Measurements from ENCODE around the gene NTM. TPM values are rescaled to one million over a fixed set of nuclear protein-coding genes. Genes with fewer than 3 reads are reported as not detected.

NTM gene
- polyA plus RNA-seq, 2 donors, result 0.24 to 1.1 TPM

- 78 to 86% methylated on average over 3 of the region's 3 CpGs for WGBS, 2 donors
- no peak overlapping the region for H3K27ac ChIP-seq (ENCODE audit: low read depth in 2 of 2, low read length in 1 of 2)
- no peaks in the 10 kb centered on the region for H3K4me1 ChIP-seq (ENCODE audit: control insufficient read depth in 2 of 2, insufficient read depth in 2 of 2, low read length in 1 of 2)
- no peaks in the 10 kb centered on the region for H3K27me3 ChIP-seq (ENCODE audit: control insufficient read depth in 1 of 2, insufficient read depth in 2 of 2, low read length in 2 of 2)
- no peak overlapping the region for H3K4me3 ChIP-seq (ENCODE audit: low read depth in 1 of 2, low read length in 2 of 2)
- peaks cover 3 to 9% of the 10 kb centered on the region in 2 donors for H3K9me3 ChIP-seq (ENCODE audit: control insufficient read depth in 2 of 2, insufficient read depth in 1 of 2, low read depth in 1 of 2, low read length in 1 of 2)
- no peaks in the 10 kb centered on the region for H3K36me3 ChIP-seq (ENCODE audit: control insufficient read depth in 2 of 2, insufficient read depth in 2 of 2, low read length in 1 of 2)
Observed at GRCh38 chr11:132158091-132158490, 787.7 kb downstream of the NTM start.

- H3K36me3 ChIP-seq (ENCODE audit: control insufficient read depth in 2 of 2, insufficient read depth in 2 of 2, low read length in 1 of 2), result no peaks in the 10 kb centered on the region
- H3K4me1 ChIP-seq (ENCODE audit: control insufficient read depth in 2 of 2, insufficient read depth in 2 of 2, low read length in 1 of 2), result no peaks in the 10 kb centered on the region
- 91 to 95% methylated on average over 2 of the region's 2 CpGs for WGBS, 2 donors
- H3K9me3 ChIP-seq (ENCODE audit: control insufficient read depth in 2 of 2, insufficient read depth in 1 of 2, low read depth in 1 of 2, low read length in 1 of 2), result peaks cover 3 to 9% of the 10 kb centered on the region in 2 donors
- no peak overlapping the region for H3K4me3 ChIP-seq (ENCODE audit: low read depth in 1 of 2, low read length in 2 of 2)
- H3K27me3 ChIP-seq (ENCODE audit: control insufficient read depth in 1 of 2, insufficient read depth in 2 of 2, low read length in 2 of 2), result no peaks in the 10 kb centered on the region
- H3K27ac ChIP-seq (ENCODE audit: low read depth in 2 of 2, low read length in 1 of 2), result no peak overlapping the region
Observed at GRCh38 chr11:132158696-132159095, 788.3 kb downstream of the NTM start.

- 91% methylated on average over 26 of the region's 26 CpGs for WGBS, 2 donors
- H3K4me1 ChIP-seq (ENCODE audit: control insufficient read depth in 2 of 2, insufficient read depth in 2 of 2, low read length in 1 of 2), result no peaks in the 10 kb centered on the region
- H3K27me3 ChIP-seq (ENCODE audit: control insufficient read depth in 1 of 2, insufficient read depth in 2 of 2, low read length in 2 of 2), result no peaks in the 10 kb centered on the region
- peaks cover 3 to 9% of the 10 kb centered on the region in 2 donors for H3K9me3 ChIP-seq (ENCODE audit: control insufficient read depth in 2 of 2, insufficient read depth in 1 of 2, low read depth in 1 of 2, low read length in 1 of 2)
- no peak overlapping the region for H3K4me3 ChIP-seq (ENCODE audit: low read depth in 1 of 2, low read length in 2 of 2)
- H3K27ac ChIP-seq (ENCODE audit: low read depth in 2 of 2, low read length in 1 of 2), result no peak overlapping the region
- H3K36me3 ChIP-seq (ENCODE audit: control insufficient read depth in 2 of 2, insufficient read depth in 2 of 2, low read length in 1 of 2), result no peaks in the 10 kb centered on the region
Observed at GRCh38 chr11:132161403-132162078, 791.1 kb downstream of the NTM start.

- Histone ChIP-seq H3K36me3 (ENCODE audit: control insufficient read depth in 2 of 2, insufficient read depth in 2 of 2, low read length in 1 of 2) (no peaks in the 10 kb centered on the region), H3K27me3 (ENCODE audit: control insufficient read depth in 1 of 2, insufficient read depth in 2 of 2, low read length in 2 of 2) (no peaks in the 10 kb centered on the region), H3K27ac (ENCODE audit: low read depth in 2 of 2, low read length in 1 of 2) (no peak overlapping the region), H3K4me3 (ENCODE audit: low read depth in 1 of 2, low read length in 2 of 2) (no peak overlapping the region), H3K4me1 (ENCODE audit: control insufficient read depth in 2 of 2, insufficient read depth in 2 of 2, low read length in 1 of 2) (no peaks in the 10 kb centered on the region), H3K9me3 (ENCODE audit: control insufficient read depth in 2 of 2, insufficient read depth in 1 of 2, low read depth in 1 of 2, low read length in 1 of 2) (no peaks in the 10 kb centered on the region)
- 63 to 67% methylated on average over 3 of the region's 3 CpGs for WGBS, 2 donors
Observed at GRCh38 chr11:132168344-132168981, 798.0 kb downstream of the NTM start.

- Histone ChIP-seq H3K27ac (ENCODE audit: low read depth in 2 of 2, low read length in 1 of 2) (no peak overlapping the region), H3K27me3 (ENCODE audit: control insufficient read depth in 1 of 2, insufficient read depth in 2 of 2, low read length in 2 of 2) (peaks cover 0 to 1% of the 10 kb centered on the region in 2 donors), H3K4me3 (ENCODE audit: low read depth in 1 of 2, low read length in 2 of 2) (no peak overlapping the region), H3K9me3 (ENCODE audit: control insufficient read depth in 2 of 2, insufficient read depth in 1 of 2, low read depth in 1 of 2, low read length in 1 of 2) (no peaks in the 10 kb centered on the region), H3K4me1 (ENCODE audit: control insufficient read depth in 2 of 2, insufficient read depth in 2 of 2, low read length in 1 of 2) (no peaks in the 10 kb centered on the region), H3K36me3 (ENCODE audit: control insufficient read depth in 2 of 2, insufficient read depth in 2 of 2, low read length in 1 of 2) (no peaks in the 10 kb centered on the region)
- 76 to 79% methylated on average over 6 of the region's 6 CpGs for WGBS, 2 donors
Observed at GRCh38 chr11:132171031-132171430, 800.6 kb downstream of the NTM start.

GRCh38 chr11:132174362-132175255, 804.2 kb downstream of the NTM start:
- Histone ChIP-seq H3K9me3 (ENCODE audit: control insufficient read depth in 2 of 2, insufficient read depth in 1 of 2, low read depth in 1 of 2, low read length in 1 of 2) (no peaks in the 10 kb centered on the region), H3K36me3 (ENCODE audit: control insufficient read depth in 2 of 2, insufficient read depth in 2 of 2, low read length in 1 of 2) (no peaks in the 10 kb centered on the region), H3K4me1 (ENCODE audit: control insufficient read depth in 2 of 2, insufficient read depth in 2 of 2, low read length in 1 of 2) (no peaks in the 10 kb centered on the region), H3K27me3 (ENCODE audit: control insufficient read depth in 1 of 2, insufficient read depth in 2 of 2, low read length in 2 of 2) (peaks cover 0 to 2% of the 10 kb centered on the region in 2 donors), H3K4me3 (ENCODE audit: low read depth in 1 of 2, low read length in 2 of 2) (no peak overlapping the region), H3K27ac (ENCODE audit: low read depth in 2 of 2, low read length in 1 of 2) (no peak overlapping the region)
- 63 to 74% methylated on average over 15 of the region's 15 CpGs for WGBS, 2 donors

GRCh38 chr11:132177106-132177505, 806.7 kb downstream of the NTM start:
- Histone ChIP-seq H3K9me3 (ENCODE audit: control insufficient read depth in 2 of 2, insufficient read depth in 1 of 2, low read depth in 1 of 2, low read length in 1 of 2) (no peaks in the 10 kb centered on the region), H3K4me3 (ENCODE audit: low read depth in 1 of 2, low read length in 2 of 2) (no peak overlapping the region), H3K27ac (ENCODE audit: low read depth in 2 of 2, low read length in 1 of 2) (no peak overlapping the region), H3K36me3 (ENCODE audit: control insufficient read depth in 2 of 2, insufficient read depth in 2 of 2, low read length in 1 of 2) (no peaks in the 10 kb centered on the region), H3K4me1 (ENCODE audit: control insufficient read depth in 2 of 2, insufficient read depth in 2 of 2, low read length in 1 of 2) (no peaks in the 10 kb centered on the region), H3K27me3 (ENCODE audit: control insufficient read depth in 1 of 2, insufficient read depth in 2 of 2, low read length in 2 of 2) (peaks cover 0 to 2% of the 10 kb centered on the region in 2 donors)
- WGBS, 2 donors, result 9 to 13% methylated on average over 1 of the region's 1 CpG

GRCh38 chr11:132184079-132184478, 813.7 kb downstream of the NTM start:
- H3K4me1 ChIP-seq (ENCODE audit: control insufficient read depth in 2 of 2, insufficient read depth in 2 of 2, low read length in 1 of 2), result no peaks in the 10 kb centered on the region
- no peak overlapping the region for H3K4me3 ChIP-seq (ENCODE audit: low read depth in 1 of 2, low read length in 2 of 2)
- H3K9me3 ChIP-seq (ENCODE audit: control insufficient read depth in 2 of 2, insufficient read depth in 1 of 2, low read depth in 1 of 2, low read length in 1 of 2), result no peaks in the 10 kb centered on the region
- no peaks in the 10 kb centered on the region for H3K36me3 ChIP-seq (ENCODE audit: control insufficient read depth in 2 of 2, insufficient read depth in 2 of 2, low read length in 1 of 2)
- H3K27ac ChIP-seq (ENCODE audit: low read depth in 2 of 2, low read length in 1 of 2), result no peak overlapping the region
- 66% methylated on average over 4 of the region's 4 CpGs for WGBS, 2 donors
- no peaks in the 10 kb centered on the region for H3K27me3 ChIP-seq (ENCODE audit: control insufficient read depth in 1 of 2, insufficient read depth in 2 of 2, low read length in 2 of 2)

GRCh38 chr11:132185726-132186592, 815.5 kb downstream of the NTM start:
- H3K27ac ChIP-seq (ENCODE audit: low read depth in 2 of 2, low read length in 1 of 2), result no peak overlapping the region
- no peaks in the 10 kb centered on the region for H3K27me3 ChIP-seq (ENCODE audit: control insufficient read depth in 1 of 2, insufficient read depth in 2 of 2, low read length in 2 of 2)
- no peaks in the 10 kb centered on the region for H3K36me3 ChIP-seq (ENCODE audit: control insufficient read depth in 2 of 2, insufficient read depth in 2 of 2, low read length in 1 of 2)
- no peaks in the 10 kb centered on the region for H3K4me1 ChIP-seq (ENCODE audit: control insufficient read depth in 2 of 2, insufficient read depth in 2 of 2, low read length in 1 of 2)
- 78 to 79% methylated on average over 12 of the region's 12 CpGs for WGBS, 2 donors
- H3K4me3 ChIP-seq (ENCODE audit: low read depth in 1 of 2, low read length in 2 of 2), result no peak overlapping the region
- no peaks in the 10 kb centered on the region for H3K9me3 ChIP-seq (ENCODE audit: control insufficient read depth in 2 of 2, insufficient read depth in 1 of 2, low read depth in 1 of 2, low read length in 1 of 2)
